Measurements from ENCODE around the gene SARNP. TPM values are rescaled to one million over a fixed set of nuclear protein-coding genes. Genes with fewer than 3 reads are reported as not detected.
A peak's percentile ranks its signal among the peaks of the same experiment; 100 is the strongest.

SARNP gene
- total RNA-seq, 1 donor, result 94.6 TPM

DNA sequence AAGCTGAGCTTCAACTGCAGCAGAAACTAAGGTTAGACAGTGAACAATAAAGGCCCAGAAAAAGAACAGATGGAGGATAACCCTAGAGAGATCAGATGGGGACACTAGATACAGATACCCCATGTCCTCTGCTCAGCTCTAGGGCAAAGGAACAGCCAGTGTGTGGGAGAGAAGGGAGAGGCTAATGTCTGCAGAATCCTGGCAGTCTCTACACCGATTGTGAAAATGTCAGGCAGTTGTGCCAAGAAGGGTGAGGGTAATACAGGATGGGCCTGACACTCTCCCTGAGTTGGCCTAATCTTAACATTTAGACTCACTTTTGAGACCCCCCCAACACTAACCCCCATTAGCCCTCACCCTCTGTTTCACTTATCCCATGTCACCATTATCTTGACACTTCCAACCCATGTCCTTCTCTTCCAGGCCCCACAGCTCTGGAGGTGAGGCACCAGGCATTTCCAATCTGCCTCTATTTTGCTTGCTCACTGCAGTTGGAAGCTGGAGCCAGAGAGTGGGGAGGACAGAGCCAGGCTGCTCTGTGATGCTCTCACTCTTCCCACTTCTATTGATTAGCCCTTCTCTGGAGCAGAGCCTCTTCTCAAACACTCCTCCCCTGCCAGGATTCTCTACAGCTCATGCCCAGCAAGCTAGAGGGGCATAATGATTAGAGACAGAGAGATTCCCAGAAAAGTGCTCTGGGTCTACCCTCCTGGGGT is 104.7 kb downstream of the SARNP start:
- TF ChIP-seq, protein P1, sequence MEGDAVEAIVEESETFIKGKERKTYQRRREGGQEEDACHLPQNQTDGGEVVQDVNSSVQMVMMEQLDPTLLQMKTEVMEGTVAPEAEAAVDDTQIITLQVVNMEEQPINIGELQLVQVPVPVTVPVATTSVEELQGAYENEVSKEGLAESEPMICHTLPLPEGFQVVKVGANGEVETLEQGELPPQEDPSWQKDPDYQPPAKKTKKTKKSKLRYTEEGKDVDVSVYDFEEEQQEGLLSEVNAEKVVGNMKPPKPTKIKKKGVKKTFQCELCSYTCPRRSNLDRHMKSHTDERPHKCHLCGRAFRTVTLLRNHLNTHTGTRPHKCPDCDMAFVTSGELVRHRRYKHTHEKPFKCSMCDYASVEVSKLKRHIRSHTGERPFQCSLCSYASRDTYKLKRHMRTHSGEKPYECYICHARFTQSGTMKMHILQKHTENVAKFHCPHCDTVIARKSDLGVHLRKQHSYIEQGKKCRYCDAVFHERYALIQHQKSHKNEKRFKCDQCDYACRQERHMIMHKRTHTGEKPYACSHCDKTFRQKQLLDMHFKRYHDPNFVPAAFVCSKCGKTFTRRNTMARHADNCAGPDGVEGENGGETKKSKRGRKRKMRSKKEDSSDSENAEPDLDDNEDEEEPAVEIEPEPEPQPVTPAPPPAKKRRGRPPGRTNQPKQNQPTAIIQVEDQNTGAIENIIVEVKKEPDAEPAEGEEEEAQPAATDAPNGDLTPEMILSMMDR (IDR thresholded peaks at IDR 0.05; ENCODE audit: insufficient read depth, low read depth, low read length), result no peak
- H3K4me3 ChIP-seq (ENCODE audit: low read depth, low read length), result no peak overlapping the region
- DNase-seq (ENCODE audit: low read depth), result no peak

DNA sequence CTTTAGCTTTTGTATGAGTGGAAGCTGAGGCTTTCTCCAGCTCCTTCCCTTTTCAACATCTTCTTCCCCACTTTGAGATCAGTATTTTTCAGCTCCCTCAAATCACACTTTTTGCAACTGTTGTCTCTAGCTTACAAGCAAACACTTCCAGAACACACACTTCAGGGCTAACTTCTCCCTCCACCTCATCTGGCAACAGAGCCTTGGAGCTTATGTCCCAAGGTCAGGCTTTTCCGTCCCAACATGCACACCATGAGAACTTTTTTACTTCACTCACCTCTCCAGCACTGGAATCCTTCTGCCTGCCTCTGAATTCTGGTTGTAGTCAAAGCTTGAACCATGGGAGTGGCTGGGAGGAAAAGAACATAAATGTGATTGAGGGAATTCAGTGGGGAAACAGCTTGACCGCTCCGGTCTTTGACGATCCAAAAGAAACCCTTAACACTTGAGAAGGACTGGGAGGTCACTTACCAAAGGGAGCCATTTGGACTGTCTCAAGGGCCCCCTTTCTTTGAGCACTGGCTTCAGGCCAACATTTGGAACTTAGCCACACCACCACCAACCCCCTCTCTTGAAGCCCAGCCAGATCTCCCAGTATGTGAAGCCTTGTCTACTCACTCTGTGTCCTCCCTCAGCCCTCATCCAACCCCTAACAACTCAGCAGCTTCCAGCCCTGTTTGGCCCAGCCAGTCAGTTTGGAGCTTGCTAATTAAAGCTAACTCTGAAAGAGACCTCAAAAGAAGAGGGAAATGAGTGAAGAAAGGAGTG is 105.6 kb downstream of the SARNP start:
- no peak overlapping the region for H3K4me3 ChIP-seq (ENCODE audit: low read depth, low read length)
- no peak for DNase-seq (ENCODE audit: low read depth)
- TF ChIP-seq, protein P1 (IDR thresholded peaks at IDR 0.05; ENCODE audit: insufficient read depth, low read depth, low read length), result no peak

DNA sequence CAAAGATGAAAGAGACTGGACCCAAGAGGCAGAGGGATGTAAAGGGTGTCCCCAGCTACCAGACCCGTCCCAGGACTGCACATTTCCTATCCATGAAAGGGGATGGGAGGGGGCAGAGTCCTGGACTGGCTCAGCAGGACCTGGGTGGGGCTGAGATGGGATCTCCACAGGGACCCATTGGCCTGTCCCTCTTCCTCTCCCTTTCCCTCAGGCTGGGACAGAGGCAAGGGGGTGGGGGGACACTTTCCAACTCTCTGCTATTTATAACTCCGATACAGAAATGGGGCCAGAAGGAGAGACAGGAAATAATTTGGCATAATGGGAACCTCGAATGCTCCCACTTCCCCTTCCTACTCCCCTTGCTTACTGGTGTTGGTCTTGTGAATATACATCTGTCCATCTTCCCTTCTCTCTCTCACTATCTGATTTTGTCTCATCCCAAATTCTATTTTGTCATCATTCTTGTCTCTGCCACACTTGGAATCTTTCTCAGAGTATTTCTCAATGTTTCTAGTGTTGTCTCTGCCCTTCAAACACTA is 108.8 kb downstream of the SARNP start:
- H3K4me3 ChIP-seq (ENCODE audit: low read depth, low read length), result no peak overlapping the region
- no peak for DNase-seq (ENCODE audit: low read depth)
- TF ChIP-seq, protein P1 (IDR thresholded peaks at IDR 0.05; ENCODE audit: insufficient read depth, low read depth, low read length), result no peak

DNA sequence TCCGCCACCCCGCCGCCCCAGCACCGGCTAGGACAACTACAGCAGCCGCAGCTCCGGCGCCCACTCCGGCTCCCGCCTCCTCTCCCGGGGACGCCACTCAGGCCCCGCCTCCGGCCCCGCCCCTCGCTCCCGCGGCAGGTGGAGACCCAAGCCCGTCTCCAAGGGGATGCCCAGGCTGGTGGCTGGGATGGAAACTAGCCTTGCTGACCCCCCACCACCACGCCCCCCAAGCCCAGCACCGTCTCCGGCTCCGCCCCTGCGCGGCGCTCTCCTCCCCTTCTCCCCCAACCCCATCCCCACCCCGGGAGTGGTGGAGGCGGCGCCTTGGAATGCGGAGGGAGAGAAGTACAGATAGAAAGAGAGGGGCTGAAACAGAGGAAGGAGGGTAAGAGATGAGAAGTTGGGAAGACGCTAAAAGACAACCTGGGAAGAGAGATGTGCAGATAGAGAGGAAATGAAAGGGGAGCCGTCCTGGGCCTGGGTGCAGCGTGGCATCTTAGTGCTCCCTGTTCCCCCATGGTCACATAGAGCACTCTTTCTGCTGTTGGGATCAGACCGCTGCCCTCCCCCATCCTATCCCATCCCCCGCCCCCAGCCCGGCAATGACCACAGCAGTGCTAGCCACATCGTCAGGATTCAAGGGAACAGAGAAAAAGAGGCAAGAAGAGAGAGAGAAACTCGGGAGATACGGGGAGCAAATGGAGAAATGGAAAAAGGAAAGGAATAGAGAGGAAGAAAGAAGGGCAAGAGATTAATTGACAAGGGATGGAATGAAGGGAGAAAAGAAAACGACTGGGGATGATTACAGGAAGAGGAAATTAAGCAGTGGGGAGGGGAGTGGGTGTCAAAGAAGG is 109.5 kb downstream of the SARNP start, which contains the start of gene ITGA7:
Gene ITGA7 (minus strand): TSS at position 64 of the 854 bp plus-strand sequence. CDS start 222 bp downstream, outside the sequence.
- no peak for DNase-seq (ENCODE audit: low read depth)
- peak within 1 kb of the TSS; percentile 56 for H3K4me3 ChIP-seq (ENCODE audit: low read depth, low read length)
- TF ChIP-seq, protein P1 (IDR thresholded peaks at IDR 0.05; ENCODE audit: insufficient read depth, low read depth, low read length), result no peak

Small RNA genes within 50 kb of the gene (small RNA-seq; reads per million reads assigned to genes)
- gene AC009779.1 (not detected), gene RF00017 (not detected)

Other genes with a start within 250 kb of the SARNP start
- not detected in 2 replicates for gene OR2AP1, start 245.3 kb downstream of the SARNP start, total RNA-seq
- gene OR10P1, start 180.8 kb downstream of the SARNP start, total RNA-seq, result under 0.01 TPM in 1 of 2 replicates, not detected in the other
- 1.3 TPM in 2 replicates for gene ITGA7, start 109.8 kb downstream of the SARNP start, total RNA-seq
- 36.3 and 54.4 TPM in 2 replicates for gene BLOC1S1, start 101.7 kb downstream of the SARNP start, total RNA-seq
- gene RDH5, start 97.3 kb downstream of the SARNP start, total RNA-seq, result 3.9 and 6.0 TPM in 2 replicates
- gene CD63, start 88.7 kb downstream of the SARNP start, total RNA-seq, result 2,280 and 2,284 TPM in 2 replicates
- 3.9 and 6.5 TPM in 2 replicates for gene GDF11, start 74.6 kb downstream of the SARNP start, total RNA-seq
- 18.0 and 21.6 TPM in 2 replicates for gene ORMDL2, start 317 bp upstream of the SARNP start, total RNA-seq
- 31.2 and 48.4 TPM in 2 replicates for gene DNAJC14, start 11.9 kb upstream of the SARNP start, total RNA-seq
- gene MMP19, start 25.2 kb upstream of the SARNP start, total RNA-seq, result 9.1 and 9.7 TPM in 2 replicates
- gene PYM1, start 110.2 kb upstream of the SARNP start, total RNA-seq, result 32.2 and 32.8 TPM in 2 replicates
- gene DGKA, start 113.4 kb upstream of the SARNP start, total RNA-seq, result 34.8 and 45.8 TPM in 2 replicates
- 1.3 TPM in 2 replicates for gene PMEL, start 148.3 kb upstream of the SARNP start, total RNA-seq
- 32.2 and 51.4 TPM in 2 replicates for gene CDK2, start 149.1 kb upstream of the SARNP start, total RNA-seq
- 70.9 and 111 TPM in 2 replicates for gene RAB5B, start 156.4 kb upstream of the SARNP start, total RNA-seq
- gene SUOX, start 179.6 kb upstream of the SARNP start, total RNA-seq, result 13.5 and 17.3 TPM in 2 replicates
- 1.3 and 3.5 TPM in 2 replicates for gene IKZF4, start 203.3 kb upstream of the SARNP start, total RNA-seq
- gene RPS26, start 224.2 kb upstream of the SARNP start, total RNA-seq, result 197 and 313 TPM in 2 replicates